IPS-18c (cell line): ENCODE measurements around the gene ZBTB25.

Experiments
- H3K4me3 ChIP-seq: 2 replicates; pipeline ENCODE4 v1.7.0; 2013; ENCODE audit warnings: low read depth, mild to moderate bottlenecking, low read length, moderate library complexity; ENCODE audit not compliant: insufficient read depth
- H3K9me3 ChIP-seq: one replicate; pipeline ENCODE4 v1.6.1; 2013; ENCODE audit warnings: mild to moderate bottlenecking, low read length, moderate library complexity; ENCODE audit not compliant: control insufficient read depth, insufficient read depth

ZBTB25 gene

DNA sequence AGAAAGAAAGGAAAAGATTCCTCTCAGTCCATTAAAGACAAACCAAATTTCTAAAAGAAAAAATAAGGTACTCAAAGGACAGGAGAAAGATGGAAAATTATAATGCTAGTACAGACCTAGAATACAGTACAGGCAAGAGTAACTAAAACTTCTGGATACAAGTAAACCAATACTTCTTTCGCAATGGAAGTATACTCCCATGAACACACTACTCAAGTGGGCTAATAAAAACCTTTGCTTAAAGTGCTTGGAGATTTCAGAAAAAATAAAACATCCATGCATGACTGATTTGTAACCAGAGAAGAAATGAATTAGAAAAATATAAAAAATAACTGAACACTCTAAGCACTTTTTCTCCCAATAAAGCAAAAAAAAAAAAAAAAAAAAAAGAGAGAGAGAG, 3.5 kb downstream of the ZBTB25 start:
- no peaks in the 10 kb centered on the region for H3K9me3 ChIP-seq
- no peak overlapping the region for H3K4me3 ChIP-seq

DNA sequence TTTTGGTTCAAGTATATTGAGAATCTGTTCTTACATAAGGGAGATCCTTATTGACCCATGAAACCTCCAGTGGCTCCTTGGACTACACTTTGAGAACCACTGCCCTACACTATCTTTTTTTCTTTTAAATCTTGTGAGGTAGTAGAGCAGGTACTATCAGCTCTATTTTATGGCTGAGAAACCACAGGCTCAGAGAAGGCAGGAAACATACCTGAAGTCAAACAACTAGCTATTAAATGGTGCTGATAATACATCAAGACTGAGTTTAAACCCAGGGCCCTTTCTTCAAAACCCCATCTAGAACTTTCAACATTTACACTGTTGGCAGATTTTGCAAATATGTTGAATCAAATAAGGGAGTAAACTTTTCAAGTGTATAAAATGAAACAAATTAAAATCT, 6.9 kb downstream of the ZBTB25 start:
- H3K4me3 ChIP-seq = no peak overlapping the region

DNA sequence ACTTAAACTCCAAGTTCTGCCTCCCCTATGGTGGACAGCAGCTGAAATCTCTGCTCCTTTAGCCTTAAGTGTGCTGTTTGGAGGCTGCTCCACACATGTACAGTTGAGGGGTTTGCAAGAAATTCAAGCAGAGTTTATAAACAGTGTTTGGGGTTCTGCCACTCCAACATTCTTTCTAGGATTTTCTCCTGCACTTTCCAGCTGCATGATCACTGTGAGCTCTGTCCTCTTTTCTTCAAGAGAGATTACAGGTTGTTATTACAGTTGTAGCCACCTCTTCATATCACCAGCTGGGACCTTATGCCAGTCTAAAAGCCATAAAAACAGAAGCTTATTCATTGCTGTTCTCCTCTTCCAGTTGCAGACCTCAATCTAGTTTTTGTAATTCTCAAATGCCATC, 8.4 kb downstream of the ZBTB25 start:
- Histone ChIP-seq H3K4me3 (no peak overlapping the region), H3K9me3 (no peaks in the 10 kb centered on the region)

More for the DNA sequence above, 6.9 kb downstream of the ZBTB25 start:
- H3K9me3 ChIP-seq = no peaks in the 10 kb centered on the region

DNA sequence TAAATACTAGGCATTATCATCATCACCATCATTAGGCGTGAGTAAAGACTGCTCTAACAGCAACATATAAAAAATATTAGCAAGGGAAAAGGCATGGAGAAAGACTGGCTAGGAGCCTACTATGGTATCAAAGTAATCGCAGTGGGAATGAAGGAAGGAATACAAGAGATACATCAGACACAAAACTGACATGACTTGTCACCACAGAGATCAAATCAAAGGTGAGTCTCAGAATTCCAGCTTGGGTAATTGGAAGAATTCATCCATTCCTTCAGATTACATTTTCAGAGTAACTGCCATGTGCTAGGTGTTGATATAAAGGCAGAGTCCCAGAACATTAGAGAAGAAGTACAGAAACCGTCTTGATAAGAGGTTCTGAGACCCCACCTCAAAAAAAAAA, 10.2 kb downstream of the ZBTB25 start:
- Histone ChIP-seq H3K4me3 (no peak overlapping the region), H3K9me3 (no peaks in the 10 kb centered on the region)

DNA sequence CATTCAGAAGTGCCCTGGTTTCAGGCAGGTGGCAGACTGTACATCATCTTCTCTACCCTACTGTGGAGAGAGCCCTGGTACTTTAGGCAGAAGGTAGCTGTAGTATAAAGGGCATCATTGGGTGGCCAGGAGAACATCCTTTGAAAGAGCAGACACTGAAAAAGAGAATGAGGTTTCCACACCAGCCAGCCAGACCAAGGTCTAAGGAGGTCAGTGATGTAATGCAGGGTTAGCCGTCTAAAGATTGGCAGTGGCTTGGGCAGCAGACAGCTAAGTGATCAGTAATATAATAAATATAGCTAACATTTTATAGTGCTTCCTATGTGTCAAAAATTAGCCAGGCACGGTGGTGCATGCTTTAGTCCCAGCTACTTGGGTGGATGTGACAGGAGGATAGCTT, 12.0 kb downstream of the ZBTB25 start:
- Histone ChIP-seq H3K9me3 (no peaks in the 10 kb centered on the region), H3K4me3 (no peak overlapping the region)

DNA sequence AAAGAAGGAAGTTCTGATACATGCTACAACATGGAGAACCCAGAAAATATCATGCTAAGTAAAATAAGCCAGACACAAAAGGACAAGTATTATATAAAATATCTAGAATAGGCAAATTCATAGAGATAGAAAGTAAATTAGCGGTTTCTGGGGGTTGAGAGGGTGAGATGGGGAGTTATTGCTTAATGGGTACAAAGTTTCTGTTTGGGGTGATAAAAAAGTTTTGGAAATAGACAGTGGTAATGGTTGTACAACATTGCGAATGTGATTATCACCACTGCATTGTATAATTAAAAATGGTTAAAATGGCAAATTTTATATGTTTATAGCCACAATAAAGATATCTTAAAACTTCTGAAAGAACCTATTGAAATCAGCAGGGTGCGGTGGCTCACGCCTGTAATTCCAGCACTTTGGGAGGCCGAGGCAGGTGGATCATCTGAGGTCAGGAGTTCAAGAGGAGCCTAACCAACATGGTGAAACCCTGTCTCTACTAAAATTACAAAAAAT, 15.0 kb downstream of the ZBTB25 start:
- H3K9me3 ChIP-seq = no peaks in the 10 kb centered on the region
- H3K4me3 ChIP-seq = no peak overlapping the region

DNA sequence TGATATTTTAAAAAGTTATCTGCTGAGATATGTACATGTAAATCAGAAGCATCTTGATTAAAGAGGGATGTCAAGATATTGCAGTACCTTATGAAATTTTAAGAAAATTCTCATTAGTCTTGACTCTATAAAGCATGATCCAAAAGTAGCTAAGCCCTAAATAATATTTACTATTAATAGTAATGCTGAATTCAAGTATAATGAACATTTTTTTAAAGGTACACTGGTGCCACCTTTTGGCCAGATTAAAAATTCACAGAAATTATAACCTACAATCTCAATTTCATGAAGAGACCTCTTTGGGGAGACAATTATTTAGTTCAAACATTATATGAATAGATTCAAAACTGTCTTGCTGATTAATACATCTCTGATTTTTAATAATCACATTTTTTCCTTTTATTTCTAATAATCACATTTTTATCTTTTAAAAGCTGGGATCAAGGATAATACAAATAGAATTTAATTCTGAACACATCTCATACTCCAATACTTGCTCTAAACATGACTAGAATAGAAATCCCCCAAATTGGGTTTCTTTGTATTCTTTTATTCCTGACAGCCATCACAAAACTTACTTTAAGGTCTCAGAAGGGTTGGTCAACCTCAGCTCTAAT, 24.9 kb downstream of the ZBTB25 start:
- no peak overlapping the region for H3K4me3 ChIP-seq
- no peaks in the 10 kb centered on the region for H3K9me3 ChIP-seq

GRCh38 chr14:64476438-64476837, 27.2 kb downstream of the ZBTB25 start:
- H3K9me3 ChIP-seq = no peaks in the 10 kb centered on the region
- no peak overlapping the region for H3K4me3 ChIP-seq

GRCh38 chr14:64475585-64476273, 27.9 kb downstream of the ZBTB25 start:
- H3K4me3 ChIP-seq = no peak overlapping the region
- H3K9me3 ChIP-seq = no peaks in the 10 kb centered on the region

GRCh38 chr14:64474698-64475097, 28.9 kb downstream of the ZBTB25 start:
- H3K9me3 ChIP-seq = no peaks in the 10 kb centered on the region
- no peak overlapping the region for H3K4me3 ChIP-seq

DNA sequence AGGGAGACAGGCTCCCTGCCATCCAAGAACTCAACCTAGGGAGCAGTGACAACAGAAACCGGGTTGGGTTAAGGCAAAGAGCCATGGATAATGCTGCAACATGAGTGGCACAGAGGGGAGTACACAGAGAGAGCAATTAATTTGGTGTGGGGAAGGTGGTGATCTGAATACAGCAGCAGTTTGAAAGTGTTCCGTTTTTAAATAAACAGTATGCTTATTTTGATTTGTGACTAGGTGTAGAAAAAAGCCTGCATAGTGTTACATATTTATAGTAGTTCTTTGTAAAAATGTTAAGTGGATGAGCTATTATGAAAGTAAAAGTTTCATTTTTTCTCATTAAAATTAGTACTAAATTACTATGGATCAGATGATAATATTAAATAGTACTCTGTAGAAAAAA, 29.6 kb downstream of the ZBTB25 start:
- Histone ChIP-seq H3K9me3 (no peaks in the 10 kb centered on the region), H3K4me3 (no peak overlapping the region)

- no peak overlapping the region for H3K4me3 ChIP-seq
- H3K9me3 ChIP-seq = no peaks in the 10 kb centered on the region
Measured at GRCh38 chr14:64468451-64468850, 35.2 kb downstream of the ZBTB25 start.

DNA sequence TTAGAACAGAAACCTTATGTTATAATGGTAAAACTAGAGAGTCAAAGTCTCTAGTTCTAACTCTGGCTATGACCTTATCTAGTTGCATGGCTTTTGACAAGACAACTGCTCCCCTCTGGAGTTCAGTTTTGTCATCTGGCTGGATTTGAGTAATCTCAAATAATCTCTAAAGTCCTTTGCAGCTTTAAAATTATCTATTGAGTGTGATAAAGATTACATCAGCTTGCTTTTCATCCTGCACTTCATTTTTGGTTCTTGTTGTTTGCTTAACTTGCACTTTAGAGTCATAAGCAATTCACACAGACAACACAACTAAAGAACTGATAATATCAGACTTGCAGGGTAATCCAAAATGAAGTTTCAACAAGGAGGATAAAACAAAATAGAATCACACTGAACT, 36.1 kb downstream of the ZBTB25 start:
- Histone ChIP-seq H3K9me3 (no peaks in the 10 kb centered on the region), H3K4me3 (no peak overlapping the region)

DNA sequence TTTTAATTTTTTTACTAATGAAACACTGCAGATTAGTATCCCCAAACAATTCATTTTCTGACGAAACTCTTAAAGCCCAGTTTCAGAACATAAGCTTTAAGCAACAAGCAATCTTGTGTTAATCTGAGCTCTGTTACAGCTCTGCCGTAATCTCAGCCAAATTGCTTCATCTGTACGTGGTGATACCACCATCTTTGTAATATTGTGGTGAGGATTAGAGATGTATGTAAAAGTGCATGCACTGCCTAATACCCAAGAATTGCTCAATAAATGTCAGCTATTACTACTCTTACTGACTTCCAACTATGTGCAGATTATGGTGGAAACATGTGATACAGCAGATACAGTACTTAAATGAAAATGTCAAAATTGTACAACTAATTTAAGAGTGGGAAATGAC, 36.5 kb downstream of the ZBTB25 start:
- Histone ChIP-seq H3K4me3 (no peak overlapping the region), H3K9me3 (no peaks in the 10 kb centered on the region)

GRCh38 chr14:64465831-64466554, 37.6 kb downstream of the ZBTB25 start:
- Histone ChIP-seq H3K9me3 (no peaks in the 10 kb centered on the region), H3K4me3 (peak overlapping the region; percentile 89)

DNA sequence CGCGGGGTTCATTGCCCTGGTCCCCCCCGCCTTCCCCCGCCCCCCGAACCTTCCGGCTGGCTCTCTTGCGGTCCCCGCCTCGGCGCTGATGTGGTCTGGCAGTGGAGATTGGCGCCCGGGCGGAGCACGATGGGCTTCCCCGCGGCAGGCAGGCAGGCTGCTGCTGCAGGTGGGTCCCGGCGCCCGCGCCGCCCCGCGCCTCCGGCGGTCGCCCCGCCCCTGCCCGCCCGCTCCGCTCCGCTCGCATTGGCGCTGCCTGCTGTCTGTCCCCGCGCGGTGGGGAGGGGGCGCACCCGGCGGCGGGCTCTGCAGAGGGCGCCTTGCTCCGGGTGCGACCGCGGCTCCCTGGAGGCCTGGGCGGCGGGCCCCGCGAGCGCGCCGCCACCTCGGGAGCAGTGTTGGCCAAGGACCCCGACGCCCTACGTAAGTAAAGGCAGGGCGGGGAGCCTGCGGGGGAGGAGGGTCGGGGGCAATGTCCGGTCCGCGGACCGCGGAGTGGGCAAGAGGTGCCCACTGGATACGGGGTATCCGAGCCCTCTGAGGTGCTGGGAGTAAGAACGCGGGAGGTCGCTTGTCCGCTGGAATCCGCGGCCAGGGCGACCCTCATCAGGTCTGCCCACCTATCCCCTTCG, 38.3 kb downstream of the ZBTB25 start, which contains the start of gene AKAP5:
AKAP5 (plus strand) TSS at position 309 of the 632 bp plus-strand sequence. CDS start 2,896 bp downstream, outside the sequence.
- no peaks in the 10 kb centered on the region for H3K9me3 ChIP-seq
- peak within 1 kb of the TSS; percentile 89 for H3K4me3 ChIP-seq

DNA sequence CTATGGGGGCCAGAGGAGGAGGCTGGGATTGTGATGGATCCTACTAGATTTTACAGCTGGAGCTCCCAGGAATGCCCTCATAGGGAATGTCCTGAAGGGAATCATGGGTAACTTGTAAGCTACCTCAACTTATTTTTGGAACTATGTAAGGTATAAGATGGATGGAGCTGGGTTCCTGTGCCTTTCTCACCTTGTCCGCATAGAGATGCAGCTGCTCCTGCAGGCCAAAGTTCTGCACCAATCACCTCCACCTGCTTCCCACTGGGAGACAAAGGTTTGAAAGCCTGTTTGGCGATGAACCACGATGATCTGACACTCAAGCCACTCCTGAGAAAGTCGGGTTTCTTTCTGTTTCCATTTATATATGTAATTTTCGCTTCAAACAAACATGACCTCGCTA, 39.0 kb downstream of the ZBTB25 start:
- H3K9me3 ChIP-seq = no peaks in the 10 kb centered on the region
- peak overlapping the region; percentile 89 for H3K4me3 ChIP-seq

GRCh38 chr14:64463873-64464272, 39.8 kb downstream of the ZBTB25 start:
- no peaks in the 10 kb centered on the region for H3K9me3 ChIP-seq
- H3K4me3 ChIP-seq = no peak overlapping the region
